T-cell (primary cell): ENCODE data around the gene GCNT1. TPM values are rescaled to one million over a fixed set of nuclear protein-coding genes. Genes with fewer than 3 reads are reported as not detected.

Experiments
- ATAC-seq, 4 experiments: fragments of 200-7000 bp in 3 of 4; fragments of 150-1000 bp in 1 of 4; cut with Tn5 transposase; replicated peaks in 1 of 4; 1 replicate in 3 of 4; 2 replicates in 1 of 4; pipeline ENCODE4 v1.10.0; 2021; ENCODE audit warnings: moderate library complexity in 3 of 4, mild to moderate bottlenecking in 2 of 4, moderate number of reproducible peaks in 1 of 4
- CTCF ChIA-PET, 2 donors: fragments of 300-600 bp; sonication (Branson Sonifier 250); formaldehyde crosslinking; loops; one replicate each; lab custom pipeline; 2022; ENCODE audit warnings: antibody characterized with exemption in 2 of 2; lab: Charles Lee
- POLR2A ChIA-PET, 2 donors: fragments of 300-600 bp; sonication (Branson Sonifier 250); formaldehyde crosslinking; loops; one replicate each; lab custom pipeline; 2022; ENCODE audit warnings: antibody characterized with exemption in 2 of 2; lab: Charles Lee
- DNase-seq, 35 experiments: peaks; one replicate each; pipeline versions ENCODE4 v3.0.0 to v3.0.0-alpha.2; 2013 to 2023
- H3K27ac ChIP-seq: one replicate; pipeline ENCODE4 v1.5.1; 2013; ENCODE audit warnings: low read length
- H3K27me3 ChIP-seq, 2 experiments: replicated peaks in 1 of 2; 1 replicate in 1 of 2; 2 replicates in 1 of 2; pipeline versions ENCODE4 v1.6.1 to v1.7.0; 2013; ENCODE audit warnings: low read length in 1 of 2, mixed read lengths in 1 of 2; ENCODE audit not compliant: control insufficient read depth in 2 of 2, insufficient read depth in 2 of 2; ENCODE audit errors: extremely low read depth in 1 of 2
- H3K36me3 ChIP-seq, 2 donors: 1 replicate in 1 of 2; 2 replicates in 1 of 2; pipeline versions ENCODE4 v1.6.1 to v1.7.0; 2013; ENCODE audit warnings: low read length in 1 of 2; ENCODE audit not compliant: control insufficient read depth in 2 of 2, insufficient read depth in 1 of 2; ENCODE audit errors: extremely low read depth in 1 of 2
- H3K4me1 ChIP-seq, 2 experiments: 1 replicate in 1 of 2; 2 replicates in 1 of 2; pipeline versions ENCODE4 v1.6.1 to v1.7.0; 2013; ENCODE audit warnings: low read length in 2 of 2, mixed read lengths in 1 of 2; ENCODE audit not compliant: insufficient read depth in 2 of 2, control insufficient read depth in 1 of 2; ENCODE audit errors: extremely low read depth in 1 of 2
- H3K4me3 ChIP-seq, 2 donors: 1 replicate in 1 of 2; 2 replicates in 1 of 2; pipeline versions ENCODE4 v1.5.1 to v1.7.0; 2013; ENCODE audit warnings: mild to moderate bottlenecking in 2 of 2, low read length in 1 of 2, moderate library complexity in 1 of 2; ENCODE audit not compliant: control insufficient read depth in 1 of 2; ENCODE audit errors: extremely low read depth in 1 of 2
- H3K9me3 ChIP-seq: 2 replicates; pipeline ENCODE4 v1.7.0; 2013
- H3K27ac Mint-ChIP-seq, 2 donors: one replicate each; pipeline ENCODE4 v1.8.0; 2020 to 2021; ENCODE audit warnings: mild to moderate bottlenecking in 2 of 2, mixed read lengths in 2 of 2
- H3K27me3 Mint-ChIP-seq, 2 donors: one replicate each; pipeline ENCODE4 v1.8.0; 2021 to 2022; ENCODE audit warnings: mixed read lengths in 2 of 2
- H3K36me3 Mint-ChIP-seq: one replicate; pipeline ENCODE4 v1.8.0; 2021; ENCODE audit warnings: mixed read lengths
- H3K4me1 Mint-ChIP-seq, 3 donors: one replicate each; pipeline ENCODE4 v1.8.0; 2020 to 2022; ENCODE audit warnings: mixed read lengths in 3 of 3, mild to moderate bottlenecking in 1 of 3
- H3K4me3 Mint-ChIP-seq, 3 donors: one replicate each; pipeline ENCODE4 v1.8.0; 2020 to 2022; ENCODE audit warnings: mild to moderate bottlenecking in 3 of 3, mixed read lengths in 3 of 3, moderate library complexity in 3 of 3
- H3K9me3 Mint-ChIP-seq, 3 donors: one replicate each; pipeline ENCODE4 v1.8.0; 2020 to 2022; ENCODE audit warnings: mixed read lengths in 3 of 3
- WGBS: methylation state at CpG from one replicate; pipeline ENCODE4 v1.1.5; 2013; ENCODE audit warnings: missing lambda C conversion rate; ENCODE audit not compliant: insufficient coverage; 5-methylcytosine and 5-hydroxymethylcytosine counted together
- total RNA-seq, 35 experiments: library from RNA in 6 of 35; stranded (reverse) in 6 of 35; fragments of 120-200 nt in 1 of 35; gene quantifications; one replicate each; pipeline versions ENCODE4 v1.2.1 to v1.2.4 and lab custom pipeline; 2013 to 2026

GCNT1 gene
- total RNA-seq (1 to 10 TPM; 3.8 to 9.6 (median 4.9) TPM), total RNA-seq (lab: John Stamatoyannopoulos, UW) (4.3 to 45.4 (median 10.9) reads per million in 29 experiments)
- total RNA-seq (2013), result 6.9 TPM

DNA sequence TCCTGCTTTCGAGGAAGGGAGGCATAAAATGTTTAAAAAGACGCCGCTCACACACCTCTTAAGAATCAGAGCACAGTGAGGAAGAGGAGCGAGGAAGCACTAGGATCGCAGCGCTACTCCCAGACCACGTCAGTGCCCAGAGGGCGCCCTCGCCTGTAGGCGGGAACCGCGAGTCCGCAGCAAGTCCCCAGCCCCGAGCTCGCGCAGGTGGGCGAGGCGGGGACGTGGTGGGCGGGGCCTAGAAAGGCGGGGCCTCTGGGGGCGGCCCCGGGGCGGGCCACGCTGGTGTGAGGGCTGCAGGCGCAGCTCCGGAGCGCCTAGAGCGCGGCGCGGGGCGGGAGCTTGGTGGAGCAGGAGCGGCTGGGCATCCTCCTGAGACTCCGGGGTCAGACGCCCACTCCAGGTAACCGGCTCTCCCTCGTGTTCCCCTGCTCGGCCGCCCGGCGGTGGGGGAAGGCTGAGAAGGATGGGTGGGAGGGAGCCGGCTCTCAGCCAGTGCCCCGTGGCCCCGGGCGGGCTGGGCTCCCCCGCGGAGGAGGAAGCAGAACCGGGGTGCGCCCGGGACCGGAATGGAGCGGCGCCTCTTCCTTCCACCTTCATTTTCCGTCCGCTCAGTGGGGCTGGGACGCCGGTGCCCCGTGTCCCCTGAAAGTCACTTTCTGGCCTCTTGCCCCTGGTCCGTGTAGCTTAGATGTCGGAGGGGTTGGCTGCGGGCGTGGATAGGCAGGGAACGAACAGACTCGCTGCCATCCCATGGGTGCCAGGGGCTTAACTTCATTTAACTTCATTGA lies at the start of gene GCNT1:
Gene GCNT1, plus strand, starts transcription at position 280 of the 791 bp plus-strand sequence. CDS start 43,200 bp downstream, outside the sequence.
- H3K4me1 ChIP-seq, result peaks cover 2 to 19% of the 10 kb centered on the region in 2 experiments
- H3K9me3 ChIP-seq, result no peaks in the 10 kb centered on the region
- Mint-ChIP-seq H3K27me3 (no peaks in the 10 kb centered on the region), H3K4me3 (peak within 1 kb of the TSS; percentile 92 to 97 (median 96)), H3K9me3 (no peaks in the 10 kb centered on the region), H3K36me3 (no peaks in the 10 kb centered on the region), H3K27ac (peak within 1 kb of the TSS; percentile 58 to 83), H3K4me1 (peaks cover 23 to 32% (median 26%) of the 10 kb centered on the region in 3 donors)
- WGBS, result under 1% methylated on average over 49 of the region's 65 CpGs
- ChIA-PET POLR2A (interaction anchor here in 1 of 2 donors (1.0 kb wide), 1 partner anchor 55 kb away, joined by 5 read pairs; no protein-coding TSS in a partner anchor), CTCF (interaction anchor here in 1 of 2 donors (1.1 to 1.3 kb wide), 2 partner anchors 57 to 65 kb away, joined by 3 to 4 read pairs; partner anchors contain the start of gene RFK)
- peak; percentile 95 to 98 (median 97) for ATAC-seq
- DNase-seq, result peak; percentile 67 to 91 (median 80)
- peak within 1 kb of the TSS; percentile 3 for H3K27ac ChIP-seq
- no peaks in the 10 kb centered on the region for H3K36me3 ChIP-seq
- peak within 1 kb of the TSS; percentile 74 to 86 for H3K4me3 ChIP-seq
- no peaks in the 10 kb centered on the region for H3K27me3 ChIP-seq

DNA sequence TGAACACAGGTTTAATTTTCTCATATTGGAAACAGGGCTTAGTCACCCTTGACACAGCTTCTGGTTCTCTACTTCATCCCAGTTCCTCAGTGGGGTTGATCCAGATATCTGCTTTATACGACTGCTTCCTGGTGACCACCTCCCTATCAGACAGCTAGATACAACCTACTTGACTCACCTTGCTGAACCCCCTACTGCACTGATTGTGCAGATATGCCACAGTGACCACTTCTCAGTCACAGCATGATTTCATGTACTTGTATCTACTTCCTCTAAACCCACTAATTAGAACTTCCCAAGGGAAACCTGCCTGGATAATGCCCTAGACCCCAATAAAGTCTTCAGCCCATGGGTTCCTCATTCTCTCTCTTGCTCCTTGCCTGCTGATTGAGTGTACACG lies 46.3 kb upstream of the GCNT1 start:
- ATAC-seq (no peak), DNase-seq (no peak)
- H3K36me3 ChIP-seq, result no peaks in the 10 kb centered on the region
- peaks cover 9% of the 10 kb centered on the region for H3K36me3 Mint-ChIP-seq
- peaks cover 8 to 26% (median 14%) of the 10 kb centered on the region in 3 donors for H3K4me1 Mint-ChIP-seq
- no peaks in the 10 kb centered on the region for H3K27me3 ChIP-seq
- H3K4me3 ChIP-seq, result no peak overlapping the region
- H3K9me3 Mint-ChIP-seq, result peaks cover 0 to 10% (median 8%) of the 10 kb centered on the region in 3 donors
- no peak overlapping the region for H3K4me3 Mint-ChIP-seq
- no peak overlapping the region for H3K27ac Mint-ChIP-seq
- 71% methylated on average over 1 of the region's 2 CpGs for WGBS
- peaks cover 3 to 7% of the 10 kb centered on the region in 2 experiments for H3K4me1 ChIP-seq
- ChIA-PET CTCF (no interaction called here), POLR2A (no interaction called here)
- H3K9me3 ChIP-seq, result peaks cover 4% of the 10 kb centered on the region
- no peak overlapping the region for H3K27ac ChIP-seq
- peaks cover 0 to 2% of the 10 kb centered on the region in 2 donors for H3K27me3 Mint-ChIP-seq

DNA sequence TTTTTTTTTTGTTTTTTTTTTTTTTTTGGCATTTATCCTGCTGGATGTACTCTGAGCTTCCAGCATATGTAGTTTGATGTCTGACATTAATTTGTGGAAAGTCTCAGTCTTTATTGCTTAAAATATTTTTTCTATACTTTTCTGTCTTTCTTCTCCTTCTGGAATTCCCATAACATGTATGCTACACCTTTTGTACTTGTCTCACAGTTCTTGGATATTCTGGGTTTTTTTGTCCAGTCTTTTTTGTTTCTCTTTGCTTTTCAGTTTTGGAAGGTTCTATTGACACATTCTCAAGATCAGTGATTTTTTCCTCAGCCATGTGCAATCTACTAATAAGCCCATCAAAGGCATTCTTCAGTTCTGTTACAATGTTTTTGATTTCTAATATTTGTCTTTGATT lies 45.3 kb upstream of the GCNT1 start:
- Histone ChIP-seq H3K4me3 (no peak overlapping the region), H3K9me3 (peaks cover 4% of the 10 kb centered on the region), H3K27ac (no peak overlapping the region), H3K36me3 (no peaks in the 10 kb centered on the region), H3K27me3 (no peaks in the 10 kb centered on the region), H3K4me1 (peaks cover 3 to 7% of the 10 kb centered on the region in 2 experiments)
- H3K36me3 Mint-ChIP-seq, result peaks cover 9% of the 10 kb centered on the region
- peaks cover 8 to 27% (median 17%) of the 10 kb centered on the region in 3 donors for H3K4me1 Mint-ChIP-seq
- peaks cover 0 to 10% (median 8%) of the 10 kb centered on the region in 3 donors for H3K9me3 Mint-ChIP-seq
- ChIA-PET CTCF (interaction anchor here (0.6 kb wide), 2 partner anchors 9 to 21 kb away, joined by 3 read pairs; no protein-coding TSS in a partner anchor), POLR2A (no interaction called here)
- peaks cover 0 to 2% of the 10 kb centered on the region in 2 donors for H3K27me3 Mint-ChIP-seq
- ATAC-seq (no peak), DNase-seq (no peak)
- no peak overlapping the region for H3K27ac Mint-ChIP-seq
- no peak overlapping the region for H3K4me3 Mint-ChIP-seq

DNA sequence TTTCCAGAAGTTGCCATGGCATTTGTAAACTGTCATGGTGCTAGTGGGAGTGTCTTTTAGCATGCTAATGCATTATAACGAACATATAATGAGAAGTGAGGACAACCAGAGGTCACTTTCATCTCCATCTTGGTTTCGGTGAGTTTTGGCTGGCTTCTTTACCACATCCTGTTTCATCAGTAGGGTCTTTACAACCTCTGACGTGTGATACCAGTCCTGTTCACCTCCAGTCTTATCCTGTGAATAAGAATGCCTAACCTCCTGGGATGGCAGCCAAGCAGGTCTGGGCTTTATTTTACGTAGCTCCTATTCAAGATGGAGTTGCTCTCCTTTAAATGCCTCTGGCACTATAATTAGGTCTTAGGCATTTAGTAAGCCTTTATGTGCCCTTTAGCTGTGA lies 44.3 kb upstream of the GCNT1 start:
- no peak overlapping the region for H3K4me3 Mint-ChIP-seq
- WGBS, result 34% methylated on average over 2 of the region's 4 CpGs
- CTCF ChIA-PET, result no interaction called here
- peaks cover 4% of the 10 kb centered on the region for H3K9me3 ChIP-seq
- peaks cover 9% of the 10 kb centered on the region for H3K36me3 Mint-ChIP-seq
- H3K4me1 Mint-ChIP-seq, result peaks cover 8 to 27% (median 17%) of the 10 kb centered on the region in 3 donors
- peaks cover 0 to 10% (median 8%) of the 10 kb centered on the region in 3 donors for H3K9me3 Mint-ChIP-seq
- H3K4me3 ChIP-seq, result no peak overlapping the region
- no peaks in the 10 kb centered on the region for H3K36me3 ChIP-seq
- H3K27me3 ChIP-seq, result no peaks in the 10 kb centered on the region
- H3K27ac Mint-ChIP-seq, result no peak overlapping the region
- H3K4me1 ChIP-seq, result peaks cover 3 to 7% of the 10 kb centered on the region in 2 experiments
- peaks cover 0 to 2% of the 10 kb centered on the region in 2 donors for H3K27me3 Mint-ChIP-seq
- H3K27ac ChIP-seq, result no peak overlapping the region
- DNase-seq (no peak), ATAC-seq (no peak)
- POLR2A ChIA-PET, result no interaction called here

DNA sequence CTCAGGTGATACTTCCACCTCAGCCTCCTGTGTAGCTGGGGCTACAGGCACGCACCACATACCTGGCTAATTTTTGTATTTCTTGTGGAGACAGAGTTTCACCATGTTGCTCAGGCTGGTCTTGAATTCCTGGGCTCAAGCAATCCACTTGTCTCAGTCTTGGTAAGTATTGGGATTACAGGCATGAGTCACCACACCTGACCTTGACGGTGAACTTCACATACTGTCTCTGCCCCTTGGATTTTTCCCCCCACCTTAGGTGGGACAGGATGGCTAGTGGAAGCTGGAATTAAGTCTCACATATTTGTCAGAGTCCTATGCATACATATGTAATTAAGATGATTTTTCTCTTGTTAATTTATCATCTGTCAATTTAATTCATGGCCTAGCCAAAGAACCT lies 43.8 kb upstream of the GCNT1 start:
- H3K27ac ChIP-seq, result no peak overlapping the region
- H3K4me3 Mint-ChIP-seq, result no peak overlapping the region
- no peak for DNase-seq
- H3K36me3 Mint-ChIP-seq, result peaks cover 9% of the 10 kb centered on the region
- WGBS, result no CpG with 5 or more reads among the region's 2 CpGs
- peaks cover 8 to 27% (median 17%) of the 10 kb centered on the region in 3 donors for H3K4me1 Mint-ChIP-seq
- peaks cover 0 to 10% (median 8%) of the 10 kb centered on the region in 3 donors for H3K9me3 Mint-ChIP-seq
- no peaks in the 10 kb centered on the region for H3K27me3 ChIP-seq
- ChIA-PET CTCF (no interaction called here), POLR2A (no interaction called here)
- H3K9me3 ChIP-seq, result peaks cover 4% of the 10 kb centered on the region
- H3K4me3 ChIP-seq, result no peak overlapping the region
- no peaks in the 10 kb centered on the region for H3K36me3 ChIP-seq
- no peak overlapping the region for H3K27ac Mint-ChIP-seq
- ATAC-seq, result no peak
- H3K27me3 Mint-ChIP-seq, result peaks cover 0 to 2% of the 10 kb centered on the region in 2 donors
- H3K4me1 ChIP-seq, result peaks cover 3 to 7% of the 10 kb centered on the region in 2 experiments

DNA sequence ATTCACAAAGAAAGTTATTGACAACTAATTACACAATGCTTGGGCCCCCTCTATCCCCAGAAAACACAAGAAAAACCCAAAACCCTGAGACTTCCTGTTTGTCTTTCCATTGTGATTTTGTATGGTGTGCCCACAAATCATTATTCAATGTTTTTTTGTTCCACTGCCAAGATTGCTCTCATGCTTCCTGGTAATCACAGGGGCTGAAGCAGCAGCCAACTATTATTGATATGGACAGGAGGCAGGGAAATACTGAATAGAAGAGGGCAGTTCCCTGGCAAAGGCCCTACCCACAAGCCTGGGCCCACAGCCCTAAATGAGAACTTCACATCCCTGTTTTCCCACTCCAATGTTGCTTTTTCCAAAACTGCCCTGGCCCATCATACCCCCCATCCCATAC lies 43.3 kb upstream of the GCNT1 start:
- Histone ChIP-seq H3K4me1 (peaks cover 3 to 7% of the 10 kb centered on the region in 2 experiments), H3K4me3 (no peak overlapping the region), H3K27me3 (no peaks in the 10 kb centered on the region), H3K36me3 (no peaks in the 10 kb centered on the region), H3K9me3 (peaks cover 4% of the 10 kb centered on the region), H3K27ac (no peak overlapping the region)
- DNase-seq, result no peak
- no peak overlapping the region for H3K4me3 Mint-ChIP-seq
- H3K27me3 Mint-ChIP-seq, result peaks cover 0 to 2% of the 10 kb centered on the region in 2 donors
- no peak for ATAC-seq
- H3K36me3 Mint-ChIP-seq, result peaks cover 9% of the 10 kb centered on the region
- H3K9me3 Mint-ChIP-seq, result peaks cover 0 to 10% (median 8%) of the 10 kb centered on the region in 3 donors
- ChIA-PET CTCF (no interaction called here), POLR2A (no interaction called here)
- peaks cover 8 to 27% (median 17%) of the 10 kb centered on the region in 3 donors for H3K4me1 Mint-ChIP-seq
- H3K27ac Mint-ChIP-seq, result peak overlapping the region in 1 of 2 donors; percentile 5
